Stomach (tissue), 9 donors: ENCODE data around the gene YPEL2. TPM values are rescaled to one million over a fixed set of nuclear protein-coding genes. Genes with fewer than 3 reads are reported as not detected.

ENCODE experiments used
- DNase-seq, 2 donors: peaks; one replicate each; pipeline versions ENCODE4 v3.0.0 to v3.0.0-alpha.2; 2013 to 2019
- H3K27ac ChIP-seq, 5 donors: fragments of 200-600 bp in 4 of 5; sonication (generic) in 4 of 5; one replicate each; pipeline ENCODE4 v1.5.1; 2013 to 2019; ENCODE audit warnings: mild to moderate bottlenecking in 1 of 5, moderate library complexity in 1 of 5
- H3K27me3 ChIP-seq, 3 donors: fragments of 200-600 bp; sonication (generic); one replicate each; pipeline ENCODE4 v1.5.1; 2017 to 2019; ENCODE audit warnings: mixed run types in 1 of 3
- H3K36me3 ChIP-seq, 4 donors: fragments of 200-600 bp; sonication (generic); 1 replicate in 3 of 4; 2 replicates in 1 of 4; pipeline ENCODE4 v1.5.1; 2016 to 2019
- H3K4me1 ChIP-seq, 4 donors: fragments of 200-600 bp; sonication (generic); one replicate each; pipeline ENCODE4 v1.5.1; 2016 to 2019
- H3K4me3 ChIP-seq, 4 donors: fragments of 200-600 bp; sonication (generic) in 3 of 4; one replicate each; pipeline ENCODE4 v1.5.1; 2016 to 2019; ENCODE audit warnings: mild to moderate bottlenecking in 1 of 4
- H3K9me3 ChIP-seq, 4 donors: fragments of 200-600 bp; sonication (generic); one replicate each; pipeline ENCODE4 v1.5.1; 2016 to 2019
- CTCF ChIP-seq, 7 experiments: fragments of 450-650 bp in 4 of 7; fragments of 200-600 bp in 3 of 7; sonication (generic) in 3 of 7; IDR thresholded peaks; one replicate each; pipeline ENCODE4 v1.5.1; 2016 to 2019; ENCODE audit warnings: antibody characterized with exemption in 7 of 7, control low read depth in 2 of 7, mild to moderate bottlenecking in 1 of 7
- EP300 ChIP-seq: sonication (generic); formaldehyde crosslinking; IDR thresholded peaks from one replicate; pipeline ENCODE4 v1.6.1; 2017; ENCODE audit warnings: antibody characterized with exemption
- POLR2A ChIP-seq, 4 donors: fragments of 450-650 bp; IDR thresholded peaks; one replicate each; pipeline ENCODE4 v1.6.1; 2016; ENCODE audit warnings: antibody characterized with exemption in 4 of 4, control low read depth in 2 of 4, mild to moderate bottlenecking in 1 of 4, moderate library complexity in 1 of 4
- POLR2AphosphoS5 ChIP-seq, 3 donors: sonication (generic); formaldehyde crosslinking; IDR thresholded peaks; one replicate each; pipeline ENCODE4 v1.6.1; 2016; ENCODE audit warnings: antibody characterized with exemption in 3 of 3
- WGBS, 5 donors: extraction: QIAGEN DNeasy Blood & Tissue Kit in 3 of 5; methylation state at CpG; one replicate each; pipeline versions ENCODE4 v1.1.5 to v1.1.7; 2013 to 2018; 5-methylcytosine and 5-hydroxymethylcytosine counted together
- intact Hi-C: fragments of 100-400 bp; cut with DNase I; formaldehyde crosslinking; loops from one replicate; pipeline ENCODE4 v1.15.1; 2023; ENCODE audit warnings: low total_unique reads
- polyA plus RNA-seq, 3 donors: library from polyadenylated mRNA; stranded (reverse); fragments of 200-250 nt; gene quantifications; one replicate each; pipeline ENCODE4 v1.2.3, GENCODE V29; 2013
- total RNA-seq, 5 donors: library from RNA; depleted of rRNA; stranded (reverse); fragments of >200 nt; gene quantifications; one replicate each; pipeline versions ENCODE4 v1.1.0 to v1.2.3, GENCODE V29; 2014 to 2016
- donor health status: healthy with polysubstance abuse.
- donor health status: Bipolar disorder and iron deficiency.
- donor health status: healthy.

The YPEL2 gene
- total and polyA plus RNA-seq, 8 donors, result 4.4 to 60.8 (median 24.7) TPM

- Histone ChIP-seq H3K27ac (peak overlapping the region; percentile 81 to 95 (median 86)), H3K36me3 (peaks cover 0 to under 1% (median 0%) of the 10 kb centered on the region in 4 donors), H3K27me3 (no peaks in the 10 kb centered on the region), H3K4me3 (peak overlapping the region in 1 of 4 donors; percentile 10), H3K4me1 (peaks cover 83 to 99% (median 92%) of the 10 kb centered on the region in 4 donors), H3K9me3 (no peaks in the 10 kb centered on the region)
- TF ChIP-seq CTCF (IDR thresholded peaks at IDR 0.05), result no peak
- peak; percentile 62 to 66 (median 64) for TF ChIP-seq POLR2AphosphoS5 (IDR thresholded peaks at IDR 0.05)
- intact Hi-C loops, result no loop called here
- peak; percentile 53 to 88 for DNase-seq
- WGBS, 5 donors, result 1 to 12% (median 7%) methylated on average over 2 of the region's 2 CpGs
Observed at GRCh38 chr17:59372138-59372751, 40.8 kb downstream of the YPEL2 start.

- Histone ChIP-seq H3K4me3 (no peak overlapping the region), H3K27me3 (no peaks in the 10 kb centered on the region), H3K4me1 (peaks cover 83 to 99% (median 91%) of the 10 kb centered on the region in 4 donors), H3K27ac (peak overlapping the region in 4 of 5 donors; percentile 81 to 95 (median 86)), H3K36me3 (peaks cover 0 to 4% (median 0%) of the 10 kb centered on the region in 4 donors), H3K9me3 (no peaks in the 10 kb centered on the region)
- TF ChIP-seq POLR2AphosphoS5 (IDR thresholded peaks at IDR 0.05) (peak; percentile 24 to 34 (median 33)), EP300 (no peak)
- no peak for DNase-seq
- 63 to 76% (median 71%) methylated on average over 5 of the region's 5 CpGs for WGBS, 5 donors
- intact Hi-C loops, result no loop called here
Observed at GRCh38 chr17:59373882-59374495, 42.5 kb downstream of the YPEL2 start.

- Histone ChIP-seq H3K36me3 (peaks cover 0 to 4% (median 0%) of the 10 kb centered on the region in 4 donors), H3K27me3 (no peaks in the 10 kb centered on the region), H3K27ac (peak overlapping the region in 4 of 5 donors; percentile 81 to 95 (median 86)), H3K9me3 (no peaks in the 10 kb centered on the region), H3K4me3 (no peak overlapping the region), H3K4me1 (peaks cover 79 to 99% (median 90%) of the 10 kb centered on the region in 4 donors)
- no peak for TF ChIP-seq POLR2AphosphoS5 (IDR thresholded peaks at IDR 0.05)
- TF ChIP-seq EP300, result no peak
- no peak for TF ChIP-seq CTCF (IDR thresholded peaks at IDR 0.05)
- no peak for TF ChIP-seq POLR2A (IDR thresholded peaks at IDR 0.05)
- intact Hi-C loops, result no loop called here
- 82 to 93% (median 92%) methylated on average over 4 of the region's 4 CpGs for WGBS, 5 donors
- no peak for DNase-seq
Observed at GRCh38 chr17:59374612-59375011, 43.2 kb downstream of the YPEL2 start.

- H3K4me3 ChIP-seq, result no peak overlapping the region
- intact Hi-C loops, result no loop called here
- peaks cover 70 to 99% (median 83%) of the 10 kb centered on the region in 4 donors for H3K4me1 ChIP-seq
- TF ChIP-seq EP300, result no peak
- TF ChIP-seq POLR2A (IDR thresholded peaks at IDR 0.05), result no peak
- TF ChIP-seq CTCF (IDR thresholded peaks at IDR 0.05), result no peak
- TF ChIP-seq POLR2AphosphoS5 (IDR thresholded peaks at IDR 0.05), result no peak
- H3K27me3 ChIP-seq, result no peaks in the 10 kb centered on the region
- H3K27ac ChIP-seq, result peak overlapping the region in 4 of 5 donors; percentile 36 to 95 (median 84)
- H3K9me3 ChIP-seq, result no peaks in the 10 kb centered on the region
- H3K36me3 ChIP-seq, result peaks cover 0 to 4% (median 0%) of the 10 kb centered on the region in 4 donors
- no peak for DNase-seq
Observed at GRCh38 chr17:59375857-59376256, 44.4 kb downstream of the YPEL2 start.

GRCh38 chr17:59376506-59376905 is 45.1 kb downstream of the YPEL2 start:
- Histone ChIP-seq H3K4me1 (peaks cover 70 to 99% (median 83%) of the 10 kb centered on the region in 4 donors), H3K27ac (peak overlapping the region in 4 of 5 donors; percentile 36 to 95 (median 70)), H3K27me3 (no peaks in the 10 kb centered on the region), H3K4me3 (no peak overlapping the region), H3K9me3 (no peaks in the 10 kb centered on the region), H3K36me3 (peaks cover 0 to 4% (median 0%) of the 10 kb centered on the region in 4 donors)
- WGBS, 5 donors, result 93 to 99% (median 96%) methylated on average over 5 of the region's 5 CpGs
- DNase-seq, result no peak
- no peak for TF ChIP-seq CTCF (IDR thresholded peaks at IDR 0.05)
- no peak for TF ChIP-seq POLR2AphosphoS5 (IDR thresholded peaks at IDR 0.05)
- TF ChIP-seq EP300, result no peak
- no peak for TF ChIP-seq POLR2A (IDR thresholded peaks at IDR 0.05)
- intact Hi-C loops, result no loop called here
